Kasumi-1 (cell line): ENCODE results near the gene DUSP12.
"Not testable (repeated sequence)": the region's sequence is repeated elsewhere in the genome, so short reads cannot be mapped to it uniquely, and the experiment has no call there.

Experiments
- DNase-seq, 2 experiments: peaks; one replicate each; lab custom pipeline; 2025; lab: John Stamatoyannopoulos, UW

The DUSP12 gene, protein sequence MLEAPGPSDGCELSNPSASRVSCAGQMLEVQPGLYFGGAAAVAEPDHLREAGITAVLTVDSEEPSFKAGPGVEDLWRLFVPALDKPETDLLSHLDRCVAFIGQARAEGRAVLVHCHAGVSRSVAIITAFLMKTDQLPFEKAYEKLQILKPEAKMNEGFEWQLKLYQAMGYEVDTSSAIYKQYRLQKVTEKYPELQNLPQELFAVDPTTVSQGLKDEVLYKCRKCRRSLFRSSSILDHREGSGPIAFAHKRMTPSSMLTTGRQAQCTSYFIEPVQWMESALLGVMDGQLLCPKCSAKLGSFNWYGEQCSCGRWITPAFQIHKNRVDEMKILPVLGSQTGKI

DNA sequence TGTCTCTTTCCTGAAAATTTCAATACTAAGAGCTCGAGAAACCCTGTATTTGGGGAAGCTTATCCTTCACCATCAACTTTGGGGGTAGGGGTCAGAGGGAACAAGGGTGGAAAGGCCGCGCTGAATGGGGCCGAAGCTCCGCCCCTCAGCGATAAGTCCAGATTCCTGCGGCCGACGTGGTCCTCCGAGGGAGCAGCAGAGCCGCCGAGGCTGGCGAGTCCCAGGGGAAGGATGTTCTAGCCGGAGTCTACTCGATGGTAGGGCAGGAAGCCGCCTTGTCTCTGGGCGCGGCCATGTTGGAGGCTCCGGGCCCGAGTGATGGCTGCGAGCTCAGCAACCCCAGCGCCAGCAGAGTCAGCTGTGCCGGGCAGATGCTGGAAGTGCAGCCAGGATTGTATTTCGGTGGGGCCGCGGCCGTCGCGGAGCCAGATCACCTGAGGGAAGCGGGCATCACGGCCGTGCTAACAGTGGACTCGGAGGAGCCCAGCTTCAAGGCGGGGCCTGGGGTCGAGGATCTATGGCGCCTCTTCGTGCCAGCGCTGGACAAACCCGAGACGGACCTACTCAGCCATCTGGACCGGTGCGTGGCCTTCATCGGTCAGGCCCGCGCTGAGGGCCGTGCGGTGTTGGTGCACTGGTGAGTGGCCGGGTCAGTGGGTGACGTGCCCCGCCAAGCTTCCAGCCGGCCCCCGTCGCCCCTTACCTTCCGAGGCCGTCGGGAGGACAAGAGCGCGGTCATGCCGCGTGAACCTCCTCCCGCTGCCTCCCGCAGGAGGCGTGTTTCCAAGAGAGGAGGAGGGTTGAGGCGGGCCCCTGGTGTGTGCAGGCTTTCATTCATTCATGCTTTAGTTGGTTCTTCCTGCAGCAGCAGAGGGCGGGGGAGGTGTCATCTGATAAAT is at the start of gene DUSP12:
Gene DUSP12 (plus strand): TSS at position 278 of the 899 bp plus-strand sequence. CDS start 16 bp downstream, at position 294.
- peak; percentile 93 to 94 for DNase-seq

GRCh38 chr1:161702250-161702649 is 47.3 kb upstream of the DUSP12 start:
- DNase-seq = no peak

GRCh38 chr1:161705537-161705936 is 44.0 kb upstream of the DUSP12 start:
- no peak for DNase-seq

DNA sequence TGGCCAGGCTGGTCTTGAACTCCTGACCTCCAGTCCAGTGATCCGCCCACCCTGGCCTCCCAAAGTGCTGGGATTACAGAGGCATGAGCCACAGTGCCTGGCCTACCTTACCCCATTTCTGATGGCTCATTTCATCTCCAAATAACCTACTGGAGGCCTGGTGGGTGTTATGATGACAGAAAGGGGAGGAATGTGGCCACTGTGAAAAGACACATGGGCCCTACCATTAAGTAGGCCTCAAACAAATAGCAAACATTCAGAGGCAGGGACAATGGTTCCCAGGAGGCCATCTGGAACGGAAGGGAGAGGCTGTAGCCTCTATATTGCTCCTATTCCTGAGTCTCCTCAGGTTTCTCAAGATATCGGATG is 43.5 kb upstream of the DUSP12 start:
- DNase-seq = no peak

- DNase-seq = peak; percentile 18 to 47
These were observed 42.9 kb upstream of the DUSP12 start, which contains the start of gene FCRLA for GRCh38 chr1:161706482-161707347. TSS of gene FCRLA (plus strand) at chr1:161707229. CDS start at chr1:161707265, 36 bp downstream.

DNA sequence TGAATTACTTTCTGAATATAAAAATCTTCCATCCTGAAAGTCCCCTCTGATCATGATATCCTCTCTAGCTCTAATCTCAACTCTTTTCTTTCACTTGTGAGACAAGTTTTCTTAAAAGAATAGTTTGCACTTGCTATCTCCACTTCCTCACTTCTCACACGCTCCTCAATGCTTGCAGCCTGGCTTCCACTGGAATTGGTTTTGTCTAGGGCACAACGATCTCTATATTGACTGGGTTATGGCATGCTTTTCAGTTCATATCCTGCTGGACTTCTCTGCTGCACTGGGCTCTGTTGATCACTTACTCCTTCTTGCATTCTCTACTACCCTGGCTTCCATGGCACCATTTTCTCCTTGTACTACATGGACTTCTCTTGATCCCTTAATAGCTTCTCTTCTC is 42.1 kb upstream of the DUSP12 start:
- DNase-seq = no peak

DNA sequence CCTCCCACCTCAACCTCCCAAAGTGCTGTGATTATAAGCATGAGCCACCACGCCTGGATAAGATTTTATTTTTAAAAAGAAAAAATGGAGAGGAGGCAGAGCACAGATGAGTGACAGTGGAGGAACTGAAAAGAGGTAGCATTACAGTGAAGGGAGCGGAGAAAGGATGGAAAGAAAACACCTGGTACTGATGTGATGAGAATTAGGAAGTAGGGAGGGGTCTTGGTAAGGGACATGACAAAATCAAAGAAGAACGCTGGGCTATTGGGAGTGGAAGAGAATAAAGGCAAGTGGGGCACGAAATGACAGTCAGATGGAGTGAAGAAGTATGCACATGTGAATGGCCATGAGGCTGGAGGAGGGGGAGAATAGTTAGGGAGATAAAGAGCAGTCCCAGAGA is 40.2 kb upstream of the DUSP12 start:
- DNase-seq = no peak

GRCh38 chr1:161710560-161710959 is 39.0 kb upstream of the DUSP12 start:
- no peak for DNase-seq

GRCh38 chr1:161718559-161719324 is 30.8 kb upstream of the DUSP12 start:
- peak in 1 of 2 experiments; percentile 11 for DNase-seq

DNA sequence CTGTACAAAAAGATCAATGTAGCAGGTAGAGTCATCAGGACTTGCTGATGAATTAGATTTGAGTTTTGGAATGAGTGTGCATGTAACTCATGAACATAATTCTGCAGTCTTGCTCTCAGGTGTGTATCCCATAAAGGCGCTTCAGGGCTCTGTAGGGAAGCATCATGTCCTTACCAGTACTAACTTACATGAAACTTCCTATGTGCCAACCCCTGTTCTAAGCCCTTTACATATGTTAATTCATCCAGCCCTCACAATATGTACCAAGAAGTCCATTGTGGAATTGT is 30.3 kb upstream of the DUSP12 start:
- DNase-seq = no peak

DNA sequence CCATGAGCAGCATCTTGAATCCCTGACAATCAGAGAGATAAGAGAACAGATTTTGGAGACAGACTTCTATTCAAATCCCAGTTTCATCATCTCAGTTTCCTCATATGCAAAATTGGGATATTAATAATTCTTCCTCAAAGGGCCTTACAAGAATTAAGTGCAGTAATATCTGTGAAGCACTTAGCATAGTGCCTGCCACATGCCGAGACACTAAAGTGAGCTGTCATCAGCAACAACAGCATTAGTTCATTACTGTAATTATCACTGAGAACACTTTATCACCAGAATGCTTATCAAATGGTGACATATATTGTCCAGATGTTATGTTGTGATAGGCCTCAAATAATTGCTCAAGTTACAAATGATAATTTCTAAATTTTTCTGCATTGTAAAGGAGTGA is 29.2 kb upstream of the DUSP12 start:
- DNase-seq = no peak

DNA sequence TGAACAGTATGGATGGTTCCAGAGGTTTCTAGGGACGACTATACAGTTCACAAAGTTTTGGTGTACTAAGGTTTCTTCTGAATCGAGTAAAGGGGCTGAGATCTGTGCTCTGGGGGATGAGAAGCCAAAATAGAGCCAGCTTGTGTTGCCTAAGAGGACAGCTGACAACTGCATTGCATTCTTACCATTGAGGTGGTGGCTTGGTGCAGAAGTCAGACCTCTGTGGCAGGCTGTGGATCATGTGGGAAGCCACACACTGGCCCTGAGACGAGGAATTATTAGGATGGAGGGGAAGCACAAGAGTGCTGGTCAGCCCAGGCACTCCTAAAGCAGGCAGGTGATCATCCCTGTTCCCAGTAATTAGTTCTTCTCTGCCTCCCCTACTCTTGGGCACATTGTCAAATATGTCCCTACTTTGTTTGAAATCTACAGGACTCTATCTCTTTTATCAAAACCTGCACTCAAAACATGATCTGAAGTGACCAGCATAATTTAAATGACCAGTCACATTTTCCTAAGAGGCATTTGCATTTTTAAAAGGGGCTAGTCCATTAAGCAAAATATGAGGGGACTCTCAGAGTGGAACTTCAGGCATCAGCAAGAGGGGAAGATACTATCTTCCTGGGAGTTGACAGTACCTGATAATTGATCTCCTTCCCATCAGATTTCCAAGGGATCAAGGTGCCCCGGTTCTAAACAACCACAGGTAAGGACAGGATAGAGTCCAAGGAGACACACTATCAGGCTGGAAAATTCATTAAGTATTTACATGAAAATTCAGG is 28.4 kb upstream of the DUSP12 start, which contains the start of gene FCRLB:
Gene FCRLB (plus strand): TSS at position 589 of the 782 bp plus-strand sequence. CDS start 1,129 bp downstream, outside the sequence.
- DNase-seq = no peak

DNA sequence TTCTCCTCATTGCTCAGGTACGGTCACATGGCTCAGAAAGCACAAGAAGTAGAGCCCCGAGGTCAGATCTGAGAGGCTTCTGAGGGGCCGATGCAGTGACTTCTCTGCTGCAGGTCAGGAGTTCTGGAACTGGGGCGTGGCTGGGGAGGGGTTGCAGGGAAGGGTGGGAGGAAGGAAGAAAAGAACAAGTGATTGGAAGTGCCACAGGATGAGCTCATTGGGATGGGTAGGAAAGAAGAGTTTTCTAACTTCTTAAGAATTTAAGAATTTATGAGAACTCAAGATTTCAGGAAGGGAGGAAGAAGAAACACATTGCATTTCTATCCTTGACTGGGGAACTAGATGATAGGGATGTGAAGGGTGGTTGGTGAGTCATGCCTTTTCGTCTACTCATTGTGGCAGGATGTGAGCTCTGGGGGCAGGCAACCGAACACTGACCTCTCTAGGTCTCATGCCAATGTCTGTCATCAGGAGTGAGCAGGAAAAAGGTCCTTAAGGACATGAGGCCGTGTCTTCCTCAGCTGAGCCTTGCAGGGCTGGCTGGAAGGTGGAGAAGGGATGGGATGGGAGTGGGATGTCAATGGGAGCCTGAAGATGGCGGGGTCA is 27.7 kb upstream of the DUSP12 start:
- peak; percentile 61 to 64 for DNase-seq

DNA sequence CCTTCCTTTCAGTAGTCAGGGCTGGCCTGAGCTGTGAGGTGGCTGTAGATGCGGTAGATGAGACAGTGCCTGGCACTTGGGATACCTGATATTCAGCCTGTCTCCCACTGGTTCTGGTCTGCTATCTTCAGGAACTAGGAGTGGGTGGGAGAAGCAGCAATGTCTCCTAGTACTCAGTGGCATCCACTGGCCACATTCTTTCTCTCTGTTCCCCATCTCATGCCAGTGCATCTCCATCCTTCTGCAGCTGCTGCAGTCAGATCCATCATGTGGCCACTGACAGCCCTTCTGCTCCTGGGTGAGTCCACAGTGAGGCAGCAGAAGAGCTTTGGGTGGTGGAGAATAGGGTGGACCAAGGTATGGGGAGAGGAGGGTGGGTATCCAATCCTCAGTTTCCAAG is 27.2 kb upstream of the DUSP12 start:
- DNase-seq = no peak

GRCh38 chr1:161723459-161724141 is 26.0 kb upstream of the DUSP12 start:
- no peak for DNase-seq

- not testable (repeated sequence) for DNase-seq
These were observed 24.2 kb upstream of the DUSP12 start for GRCh38 chr1:161725258-161725907.

GRCh38 chr1:161725908-161726472 is 23.6 kb upstream of the DUSP12 start:
- peak; percentile 50 to 55 for DNase-seq

GRCh38 chr1:161726473-161727255 is 22.9 kb upstream of the DUSP12 start:
- peak; percentile 60 to 68 for DNase-seq
